GM23248 (cell line): ENCODE measurements around the gene SNX22. TPM values are rescaled to one million over a fixed set of nuclear protein-coding genes. Genes with fewer than 3 reads are reported as not detected.

Experiments used
- DNase-seq: peaks from one replicate; pipeline ENCODE4 v3.0.0-alpha.2; 2015
- H2AFZ ChIP-seq: fragments of 200-600 bp; sonication (generic); 2 replicates; pipeline ENCODE4 v1.6.1; 2016; ENCODE audit warnings: antibody characterized with exemption
- H3F3A ChIP-seq: fragments of 200-600 bp; sonication (generic); 2 replicates; pipeline ENCODE4 v1.6.1; 2016; ENCODE audit warnings: mild to moderate bottlenecking, antibody characterized with exemption, mixed run types; ENCODE audit not compliant: insufficient read depth
- H3K27ac ChIP-seq: fragments of 200-600 bp; sonication (generic); 2 replicates; pipeline ENCODE4 v1.5.1; 2016; ENCODE audit warnings: mild to moderate bottlenecking
- H3K27me3 ChIP-seq: fragments of 200-600 bp; sonication (generic); replicated peaks from 2 replicates; pipeline ENCODE4 v1.6.1; 2016; ENCODE audit warnings: mild to moderate bottlenecking; ENCODE audit not compliant: insufficient read depth
- H3K36me3 ChIP-seq: fragments of 200-600 bp; sonication (generic); 2 replicates; pipeline ENCODE4 v1.6.1; 2016; ENCODE audit warnings: low read depth, mild to moderate bottlenecking
- H3K4me1 ChIP-seq: fragments of 200-600 bp; sonication (generic); 2 replicates; pipeline ENCODE4 v1.6.1; 2016; ENCODE audit warnings: mild to moderate bottlenecking; ENCODE audit not compliant: insufficient read depth
- H3K4me2 ChIP-seq: fragments of 200-600 bp; sonication (generic); one replicate; pipeline ENCODE4 v1.6.1; 2016; ENCODE audit warnings: mild to moderate bottlenecking; ENCODE audit not compliant: unreplicated experiment
- H3K4me3 ChIP-seq: fragments of 200-600 bp; sonication (generic); 2 replicates; pipeline ENCODE4 v1.5.1; 2016; ENCODE audit warnings: mild to moderate bottlenecking
- H3K79me2 ChIP-seq: fragments of 200-600 bp; sonication (generic); 2 replicates; pipeline ENCODE4 v1.6.1; 2016; ENCODE audit warnings: mild to moderate bottlenecking; ENCODE audit not compliant: insufficient read depth
- H3K9ac ChIP-seq: fragments of 200-600 bp; sonication (generic); 2 replicates; pipeline ENCODE4 v1.6.1; 2016; ENCODE audit warnings: mild to moderate bottlenecking
- H3K9me2 ChIP-seq: fragments of 200-600 bp; sonication (generic); 2 replicates; pipeline ENCODE4 v1.6.1; 2016; ENCODE audit warnings: mixed run types, mild to moderate bottlenecking, moderate library complexity; ENCODE audit not compliant: insufficient read depth
- H3K9me3 ChIP-seq: fragments of 200-600 bp; sonication (generic); one replicate; pipeline ENCODE4 v1.6.1; 2017; ENCODE audit warnings: low read depth
- H4K20me1 ChIP-seq: fragments of 200-600 bp; sonication (generic); 2 replicates; pipeline ENCODE4 v1.6.0; 2016; ENCODE audit not compliant: insufficient read depth
- EZH2 ChIP-seq: fragments of 200-600 bp; sonication (generic); IDR thresholded peaks from 2 replicates; pipeline ENCODE4 v1.6.1; 2018; ENCODE audit warnings: antibody characterized with exemption, mild to moderate bottlenecking; ENCODE audit not compliant: insufficient read depth, poor library complexity, severe bottlenecking
- EZH2phosphoT487 ChIP-seq: fragments of 200-600 bp; sonication (generic); IDR thresholded peaks from 2 replicates; pipeline ENCODE4 v1.6.1; 2018; ENCODE audit warnings: antibody characterized with exemption, moderate library complexity, mild to moderate bottlenecking, low read depth; ENCODE audit not compliant: insufficient read depth
- WGBS, 2 experiments: methylation state at CpG; one replicate each; pipeline ENCODE4 v1.1.6; 2015 to 2017; ENCODE audit warnings: low lambda C conversion rate in 2 of 2, low coverage in 1 of 2; ENCODE audit errors: missing lambda C conversion rate in 2 of 2; 5-methylcytosine and 5-hydroxymethylcytosine counted together
- in situ Hi-C: fragments of 300-500 bp; cut with MboI; formaldehyde crosslinking; loops from 2 replicates; pipeline ENCODE4 v1.15.0; 2020
- polyA plus RNA-seq: library from polyadenylated mRNA; unstranded; fragments of >200 nt; fragmentation: Nextera tagmentation; extraction: Ambion mirVana; gene quantifications from 2 replicates; pipeline ENCODE4 v1.2.1, GENCODE V29; 2016
- total RNA-seq: library from RNA; depleted of rRNA; stranded (reverse); fragments of >200 nt; shearing (Covaris generic); gene quantifications from 2 replicates; pipeline ENCODE4 v1.2.3, GENCODE V29; 2014

The SNX22 gene
- total and polyA plus RNA-seq, 2 experiments from 2014 or later, result 0.66 TPM; not detected in 1

- H3K9ac ChIP-seq, result no peak overlapping the region
- 84 to 90% methylated on average over 14 to 15 of the region's 15 CpGs for WGBS, 2 experiments
- H3K36me3 ChIP-seq, result peaks cover 52% of the 10 kb centered on the region
- TF ChIP-seq EZH2phosphoT487 (no peak), EZH2 (no peak)
- H3F3A ChIP-seq, result peaks cover 73% of the 10 kb centered on the region
- no peak overlapping the region for H3K27ac ChIP-seq
- 0 out of 2 replicates have a peak, but pooled peaks cover 11% of the 10 kb centered on the region for H4K20me1 ChIP-seq
- no peak overlapping the region for H2AFZ ChIP-seq
- peaks cover 10% of the 10 kb centered on the region; the same call in 1 of the 2 replicates for H3K27me3 ChIP-seq
- H3K4me2 ChIP-seq, result no peak overlapping the region
- in situ Hi-C loops, result no loop called here
- DNase-seq, result no peak
- no peak overlapping the region for H3K4me3 ChIP-seq
- no peaks in the 10 kb centered on the region for H3K9me3 ChIP-seq
- H3K4me1 ChIP-seq, result peaks cover 12% of the 10 kb centered on the region
- peaks cover 29% of the 10 kb centered on the region for H3K79me2 ChIP-seq
- no peaks in the 10 kb centered on the region for H3K9me2 ChIP-seq
Measured at GRCh38 chr15:64155802-64156651, 4.5 kb downstream of the SNX22 start.

- TF ChIP-seq EZH2phosphoT487 (no peak), EZH2 (no peak)
- 87 to 89% methylated on average over 16 of the region's 16 CpGs for WGBS, 2 experiments
- in situ Hi-C loops, result no loop called here
- H3K9me2 ChIP-seq, result no peaks in the 10 kb centered on the region
- H3K79me2 ChIP-seq, result peaks cover 37% of the 10 kb centered on the region
- H3K9me3 ChIP-seq, result no peaks in the 10 kb centered on the region
- no peak for DNase-seq
- H3K36me3 ChIP-seq, result peaks cover 55% of the 10 kb centered on the region
- H3K27ac ChIP-seq, result no peak overlapping the region
- peaks cover 74% of the 10 kb centered on the region for H3F3A ChIP-seq
- no peak overlapping the region for H3K4me2 ChIP-seq
- no peak overlapping the region for H3K9ac ChIP-seq
- H3K27me3 ChIP-seq, result peaks cover 10% of the 10 kb centered on the region; the same call in 1 of the 2 replicates
- H2AFZ ChIP-seq, result no peak overlapping the region
- peaks cover 19% of the 10 kb centered on the region for H3K4me1 ChIP-seq
- no peak overlapping the region for H3K4me3 ChIP-seq
- 0 out of 2 replicates have a peak, but pooled peaks cover 11% of the 10 kb centered on the region for H4K20me1 ChIP-seq
Measured at GRCh38 chr15:64156652-64157331, 5.3 kb downstream of the SNX22 start.

GRCh38 chr15:64157599-64158125 lies 6.1 kb downstream of the SNX22 start:
- no peak overlapping the region for H3K9ac ChIP-seq
- peak overlapping the region; percentile 26; the same call in 1 of the 2 replicates for H3K27ac ChIP-seq
- no peaks in the 10 kb centered on the region for H3K9me3 ChIP-seq
- in situ Hi-C loops, result no loop called here
- no peak for TF ChIP-seq EZH2
- TF ChIP-seq EZH2phosphoT487, result no peak
- H3K4me2 ChIP-seq, result no peak overlapping the region
- no peaks in the 10 kb centered on the region for H3K9me2 ChIP-seq
- 96 to 100% methylated on average over 1 of the region's 1 CpG for WGBS, 2 experiments
- peaks cover 44% of the 10 kb centered on the region for H3K79me2 ChIP-seq
- H3K36me3 ChIP-seq, result peaks cover 55% of the 10 kb centered on the region
- no peak overlapping the region for H2AFZ ChIP-seq
- H3K4me1 ChIP-seq, result peaks cover 19% of the 10 kb centered on the region
- peaks cover 79% of the 10 kb centered on the region for H3F3A ChIP-seq
- H3K27me3 ChIP-seq, result peaks cover 3% of the 10 kb centered on the region; the same call in 1 of the 2 replicates
- H3K4me3 ChIP-seq, result no peak overlapping the region
- DNase-seq, result no peak
- H4K20me1 ChIP-seq, result 0 out of 2 replicates have a peak, but pooled peaks cover 11% of the 10 kb centered on the region

GRCh38 chr15:64158363-64159134 lies 7.0 kb downstream of the SNX22 start:
- H3K9me2 ChIP-seq, result no peaks in the 10 kb centered on the region
- no peaks in the 10 kb centered on the region for H3K9me3 ChIP-seq
- 85 to 86% methylated on average over 11 of the region's 11 CpGs for WGBS, 2 experiments
- H3K27ac ChIP-seq, result peak overlapping the region; percentile 26
- H2AFZ ChIP-seq, result no peak overlapping the region
- H3F3A ChIP-seq, result peaks cover 79% of the 10 kb centered on the region
- peak overlapping the region; percentile 91 for H3K9ac ChIP-seq
- no peak overlapping the region for H3K4me2 ChIP-seq
- H3K4me3 ChIP-seq, result no peak overlapping the region
- H4K20me1 ChIP-seq, result 0 out of 2 replicates have a peak, but pooled peaks cover 11% of the 10 kb centered on the region
- H3K36me3 ChIP-seq, result peaks cover 55% of the 10 kb centered on the region
- in situ Hi-C loops, result no loop called here
- TF ChIP-seq EZH2phosphoT487, result no peak
- TF ChIP-seq EZH2, result no peak
- peaks cover 19% of the 10 kb centered on the region for H3K4me1 ChIP-seq
- H3K27me3 ChIP-seq, result no peaks in the 10 kb centered on the region
- peaks cover 44% of the 10 kb centered on the region for H3K79me2 ChIP-seq
- no peak for DNase-seq
